ENCODE results near the gene PATL2. TPM values are rescaled to one million over a fixed set of nuclear protein-coding genes. Genes with fewer than 3 reads are reported as not detected.

Gene PATL2
- total RNA-seq, 2 donors from 2014 or later: 0.26 TPM; not detected in 1

- Mint-ChIP-seq H3K4me1 (no peaks in the 10 kb centered on the region), H3K36me3 (ENCODE audit: low read depth) (no peaks in the 10 kb centered on the region), H3K27ac (no peak overlapping the region), H3K9me3 (no peaks in the 10 kb centered on the region), H3K27me3 (ENCODE audit: insufficient read depth) (peaks cover 4% of the 10 kb centered on the region), H3K4me3 (no peak overlapping the region)
- 80 to 87% methylated on average over 4 to 5 of the region's 5 CpGs for WGBS, 2 experiments (ENCODE audit: insufficient coverage in 1 of 2, insufficient read length in 1 of 2)
- Histone ChIP-seq H3K36me3 (ENCODE audit: control insufficient read depth, insufficient read depth, low read length) (no peaks in the 10 kb centered on the region), H3K4me3 (ENCODE audit: low read length) (no peak overlapping the region), H3K27me3 (ENCODE audit: control insufficient read depth, insufficient read depth, low read length, poor library complexity, severe bottlenecking) (no peaks in the 10 kb centered on the region), H3K9ac (ENCODE audit: extremely low read depth, low read length, poor library complexity, severe bottlenecking) (no peak overlapping the region), H3K4me1 (ENCODE audit: control insufficient read depth, insufficient read depth, low read length) (no peaks in the 10 kb centered on the region), H3K9me3 (ENCODE audit: control insufficient read depth, low read length) (no peaks in the 10 kb centered on the region), H3K27ac (ENCODE audit: low read depth, low read length) (no peak overlapping the region)
- TF ChIP-seq, protein P1, sequence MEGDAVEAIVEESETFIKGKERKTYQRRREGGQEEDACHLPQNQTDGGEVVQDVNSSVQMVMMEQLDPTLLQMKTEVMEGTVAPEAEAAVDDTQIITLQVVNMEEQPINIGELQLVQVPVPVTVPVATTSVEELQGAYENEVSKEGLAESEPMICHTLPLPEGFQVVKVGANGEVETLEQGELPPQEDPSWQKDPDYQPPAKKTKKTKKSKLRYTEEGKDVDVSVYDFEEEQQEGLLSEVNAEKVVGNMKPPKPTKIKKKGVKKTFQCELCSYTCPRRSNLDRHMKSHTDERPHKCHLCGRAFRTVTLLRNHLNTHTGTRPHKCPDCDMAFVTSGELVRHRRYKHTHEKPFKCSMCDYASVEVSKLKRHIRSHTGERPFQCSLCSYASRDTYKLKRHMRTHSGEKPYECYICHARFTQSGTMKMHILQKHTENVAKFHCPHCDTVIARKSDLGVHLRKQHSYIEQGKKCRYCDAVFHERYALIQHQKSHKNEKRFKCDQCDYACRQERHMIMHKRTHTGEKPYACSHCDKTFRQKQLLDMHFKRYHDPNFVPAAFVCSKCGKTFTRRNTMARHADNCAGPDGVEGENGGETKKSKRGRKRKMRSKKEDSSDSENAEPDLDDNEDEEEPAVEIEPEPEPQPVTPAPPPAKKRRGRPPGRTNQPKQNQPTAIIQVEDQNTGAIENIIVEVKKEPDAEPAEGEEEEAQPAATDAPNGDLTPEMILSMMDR (conservative IDR thresholded peaks at IDR 0.05): no peak
- no peak for DNase-seq
These were observed 35.2 kb downstream of the PATL2 start for GRCh38 chr15:44675911-44676310.

DNA sequence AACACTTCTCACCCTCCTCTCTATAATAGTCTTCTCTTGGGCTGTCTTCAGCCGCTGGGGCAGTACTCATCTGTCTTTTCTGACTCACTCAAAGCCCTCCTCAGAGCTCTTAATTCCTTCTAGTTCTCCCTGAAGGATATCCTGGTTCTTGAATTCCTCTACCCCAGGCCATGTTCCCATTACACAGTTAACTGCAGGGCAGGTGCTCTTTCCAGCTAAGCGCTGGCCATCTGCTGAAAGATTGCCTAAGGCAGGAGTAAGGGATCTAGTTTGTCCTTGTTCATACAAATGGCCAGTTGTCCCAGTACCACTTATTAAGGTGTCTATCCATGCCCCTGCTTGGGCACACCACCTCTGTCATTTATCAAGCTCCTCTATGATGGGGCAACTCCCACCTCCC, 37.5 kb downstream of the PATL2 start:
- TF ChIP-seq, protein P1 (conservative IDR thresholded peaks at IDR 0.05): no peak
- Mint-ChIP-seq H3K27ac (no peak overlapping the region), H3K4me1 (no peaks in the 10 kb centered on the region), H3K36me3 (ENCODE audit: low read depth) (no peaks in the 10 kb centered on the region), H3K9me3 (no peaks in the 10 kb centered on the region), H3K4me3 (no peak overlapping the region), H3K27me3 (ENCODE audit: insufficient read depth) (peaks cover 2% of the 10 kb centered on the region)
- Histone ChIP-seq H3K36me3 (ENCODE audit: control insufficient read depth, insufficient read depth, low read length) (no peaks in the 10 kb centered on the region), H3K4me1 (ENCODE audit: control insufficient read depth, insufficient read depth, low read length) (no peaks in the 10 kb centered on the region), H3K9ac (ENCODE audit: extremely low read depth, low read length, poor library complexity, severe bottlenecking) (no peak overlapping the region), H3K4me3 (ENCODE audit: low read length) (no peak overlapping the region), H3K27me3 (ENCODE audit: control insufficient read depth, insufficient read depth, low read length, poor library complexity, severe bottlenecking) (no peaks in the 10 kb centered on the region), H3K9me3 (ENCODE audit: control insufficient read depth, low read length) (no peaks in the 10 kb centered on the region), H3K27ac (ENCODE audit: low read depth, low read length) (no peak overlapping the region)
- DNase-seq: no peak
- WGBS, 2 experiments (ENCODE audit: insufficient coverage in 1 of 2, insufficient read length in 1 of 2): 93 to 94% methylated on average over 2 of the region's 2 CpGs

- Histone ChIP-seq H3K4me3 (ENCODE audit: low read length) (no peak overlapping the region), H3K36me3 (ENCODE audit: control insufficient read depth, insufficient read depth, low read length) (no peaks in the 10 kb centered on the region), H3K27me3 (ENCODE audit: control insufficient read depth, insufficient read depth, low read length, poor library complexity, severe bottlenecking) (no peaks in the 10 kb centered on the region), H3K4me1 (ENCODE audit: control insufficient read depth, insufficient read depth, low read length) (no peaks in the 10 kb centered on the region), H3K27ac (ENCODE audit: low read depth, low read length) (no peak overlapping the region), H3K9ac (ENCODE audit: extremely low read depth, low read length, poor library complexity, severe bottlenecking) (no peak overlapping the region), H3K9me3 (ENCODE audit: control insufficient read depth, low read length) (no peaks in the 10 kb centered on the region)
- TF ChIP-seq, protein P1 (conservative IDR thresholded peaks at IDR 0.05): no peak
- Mint-ChIP-seq H3K27ac (no peak overlapping the region), H3K27me3 (ENCODE audit: insufficient read depth) (peaks cover 9% of the 10 kb centered on the region), H3K4me1 (peaks cover 4% of the 10 kb centered on the region), H3K36me3 (ENCODE audit: low read depth) (no peaks in the 10 kb centered on the region), H3K4me3 (no peak overlapping the region), H3K9me3 (no peaks in the 10 kb centered on the region)
- no peak for DNase-seq
- WGBS, 2 experiments (ENCODE audit: insufficient coverage in 1 of 2, insufficient read length in 1 of 2): 82 to 87% methylated on average over 3 to 6 of the region's 6 CpGs
These were observed 40.8 kb downstream of the PATL2 start for GRCh38 chr15:44670087-44670950.
